Subcutaneous adipose tissue (tissue), 4 donors: Measurements from ENCODE around the gene TUBGCP2. TPM values are rescaled to one million over a fixed set of nuclear protein-coding genes. Genes with fewer than 3 reads are reported as not detected.

Experiments
- CTCF ChIP-seq: fragments of 450-650 bp; IDR thresholded peaks from one replicate; pipeline ENCODE4 v1.5.1; 2016; ENCODE audit warnings: low read depth, mild to moderate bottlenecking, control low read depth, antibody characterized with exemption, moderate library complexity
- total RNA-seq, 4 donors: library from RNA; depleted of rRNA; stranded (reverse); fragments of >200 nt; gene quantifications; one replicate each; pipeline ENCODE4 v1.1.0, GENCODE V29; 2016

Gene TUBGCP2
- total RNA-seq, 4 donors from 2014 or later, result 24.5 to 43.9 (median 36.8) TPM

- no peak for TF ChIP-seq CTCF
Observed at GRCh38 chr10:133306097-133306476, 2.6 kb downstream of the TUBGCP2 start.

- no peak for TF ChIP-seq CTCF
Observed at GRCh38 chr10:133303206-133303605, 5.5 kb downstream of the TUBGCP2 start.

GRCh38 chr10:133302230-133302629, 6.4 kb downstream of the TUBGCP2 start:
- no peak for TF ChIP-seq CTCF

- TF ChIP-seq CTCF, result no peak
Observed at GRCh38 chr10:133299738-133300137, 8.9 kb downstream of the TUBGCP2 start.

GRCh38 chr10:133299224-133299623, 9.4 kb downstream of the TUBGCP2 start:
- no peak for TF ChIP-seq CTCF

- TF ChIP-seq CTCF, result no peak
Observed at GRCh38 chr10:133298466-133298865, 10.2 kb downstream of the TUBGCP2 start.

GRCh38 chr10:133297504-133297903, 11.2 kb downstream of the TUBGCP2 start:
- TF ChIP-seq CTCF, result no peak
